ENCODE results near the gene ELAVL3. TPM values are rescaled to one million over a fixed set of nuclear protein-coding genes. Genes with fewer than 3 reads are reported as not detected.

ELAVL3 gene
- polyA plus RNA-seq, 1 donor from 2014 or later = 38.7 TPM

DNA sequence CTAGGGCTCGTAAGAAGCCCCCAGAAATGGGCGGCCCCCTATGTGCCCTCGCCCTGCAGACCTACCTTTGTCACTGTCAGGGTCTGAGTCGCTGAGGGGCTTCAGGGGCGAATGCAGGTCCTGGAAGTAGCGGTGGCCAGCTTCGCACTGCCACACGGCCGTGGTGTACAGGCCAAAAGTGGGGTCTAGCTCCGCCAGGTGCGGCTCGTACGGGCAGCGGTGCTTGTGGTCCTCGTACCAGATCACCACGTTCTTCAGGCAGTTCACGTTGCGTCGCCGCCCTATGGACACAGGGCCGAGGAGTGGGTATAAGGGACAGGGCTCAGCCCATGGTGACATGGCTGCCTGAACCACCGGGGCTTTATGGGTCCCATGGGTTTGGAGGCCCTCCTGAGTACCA is 15.0 kb upstream of the ELAVL3 start:
- Histone ChIP-seq H3K9me2 (ENCODE audit: insufficient read depth, low read length) (no peaks in the 10 kb centered on the region), H3K27ac (ENCODE audit: low read length) (no peak overlapping the region), H3K36me3 (ENCODE audit: insufficient read depth, low read length) (no peaks in the 10 kb centered on the region), H3K79me2 (replicated peaks; ENCODE audit: insufficient read depth, low read length) (no peaks in the 10 kb centered on the region), H3F3A (ENCODE audit: insufficient read depth, low read length, poor library complexity, severe bottlenecking) (no peaks in the 10 kb centered on the region), H3K4me3 (ENCODE audit: low read length) (no peak overlapping the region), H3K9me3 (ENCODE audit: low read length) (no peaks in the 10 kb centered on the region), H4K20me1 (ENCODE audit: insufficient read depth) (no peaks in the 10 kb centered on the region), H2AFZ (ENCODE audit: low read depth, low read length) (no peak overlapping the region), H3K27me3 (ENCODE audit: insufficient read depth, low read depth, low read length) (no peaks in the 10 kb centered on the region), H3K9ac (ENCODE audit: low read length) (no peak overlapping the region), H3K4me2 (ENCODE audit: low read length) (no peak overlapping the region)
- TF ChIP-seq EZH2 (IDR thresholded peaks at IDR 0.05; ENCODE audit: borderline replicate concordance, insufficient read depth, low read length, poor library complexity, severe bottlenecking) (no peak), MXI1 (conservative IDR thresholded peaks at IDR 0.05; ENCODE audit: poor library complexity, severe bottlenecking) (no peak), SMC3 (conservative IDR thresholded peaks at IDR 0.05; ENCODE audit: poor library complexity) (no peak), TAF1 (IDR thresholded peaks at IDR 0.05; ENCODE audit: low read depth) (no peak), POLR2AphosphoS5 (IDR thresholded peaks at IDR 0.05) (no peak), EP300 (conservative IDR thresholded peaks at IDR 0.05; ENCODE audit: poor library complexity, severe bottlenecking) (no peak), RAD21 (conservative IDR thresholded peaks at IDR 0.05) (no peak), REST (IDR thresholded peaks at IDR 0.05; ENCODE audit: borderline replicate concordance) (no peak)
- TF ChIP-seq, protein P1, sequence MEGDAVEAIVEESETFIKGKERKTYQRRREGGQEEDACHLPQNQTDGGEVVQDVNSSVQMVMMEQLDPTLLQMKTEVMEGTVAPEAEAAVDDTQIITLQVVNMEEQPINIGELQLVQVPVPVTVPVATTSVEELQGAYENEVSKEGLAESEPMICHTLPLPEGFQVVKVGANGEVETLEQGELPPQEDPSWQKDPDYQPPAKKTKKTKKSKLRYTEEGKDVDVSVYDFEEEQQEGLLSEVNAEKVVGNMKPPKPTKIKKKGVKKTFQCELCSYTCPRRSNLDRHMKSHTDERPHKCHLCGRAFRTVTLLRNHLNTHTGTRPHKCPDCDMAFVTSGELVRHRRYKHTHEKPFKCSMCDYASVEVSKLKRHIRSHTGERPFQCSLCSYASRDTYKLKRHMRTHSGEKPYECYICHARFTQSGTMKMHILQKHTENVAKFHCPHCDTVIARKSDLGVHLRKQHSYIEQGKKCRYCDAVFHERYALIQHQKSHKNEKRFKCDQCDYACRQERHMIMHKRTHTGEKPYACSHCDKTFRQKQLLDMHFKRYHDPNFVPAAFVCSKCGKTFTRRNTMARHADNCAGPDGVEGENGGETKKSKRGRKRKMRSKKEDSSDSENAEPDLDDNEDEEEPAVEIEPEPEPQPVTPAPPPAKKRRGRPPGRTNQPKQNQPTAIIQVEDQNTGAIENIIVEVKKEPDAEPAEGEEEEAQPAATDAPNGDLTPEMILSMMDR (IDR thresholded peaks at IDR 0.05; ENCODE audit: poor library complexity, severe bottlenecking) = no peak

DNA sequence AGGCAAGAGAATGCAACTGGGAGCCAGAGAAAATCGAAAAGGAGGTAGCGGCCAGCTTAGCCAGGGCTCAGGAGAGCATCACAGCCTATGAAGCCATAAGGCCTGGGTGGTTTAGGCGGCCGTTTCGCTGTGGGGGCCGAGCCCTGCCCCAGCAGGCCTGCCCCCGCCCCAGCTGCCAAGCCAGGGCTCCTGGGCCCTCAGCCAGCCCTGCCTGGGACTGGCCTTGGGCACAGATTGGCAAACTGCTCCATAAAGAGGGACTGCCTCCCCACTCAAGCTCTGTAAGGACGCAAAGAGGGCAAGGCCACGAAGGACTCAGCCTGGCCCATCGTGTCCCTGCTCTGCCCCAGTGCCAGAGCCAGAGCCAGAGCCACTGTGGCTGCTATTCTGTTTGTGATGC is 14.6 kb upstream of the ELAVL3 start:
- H3F3A ChIP-seq (ENCODE audit: insufficient read depth, low read length, poor library complexity, severe bottlenecking) = no peaks in the 10 kb centered on the region
- H3K79me2 ChIP-seq (replicated peaks; ENCODE audit: insufficient read depth, low read length) = no peaks in the 10 kb centered on the region
- no peaks in the 10 kb centered on the region for H4K20me1 ChIP-seq (ENCODE audit: insufficient read depth)
- TF ChIP-seq MXI1 (conservative IDR thresholded peaks at IDR 0.05; ENCODE audit: poor library complexity, severe bottlenecking) (no peak), SMC3 (conservative IDR thresholded peaks at IDR 0.05; ENCODE audit: poor library complexity) (no peak), RAD21 (conservative IDR thresholded peaks at IDR 0.05) (no peak)
- no peaks in the 10 kb centered on the region for H3K36me3 ChIP-seq (ENCODE audit: insufficient read depth, low read length)
- no peak overlapping the region for H3K27ac ChIP-seq (ENCODE audit: low read length)
- H3K27me3 ChIP-seq (ENCODE audit: insufficient read depth, low read depth, low read length) = no peaks in the 10 kb centered on the region
- no peak overlapping the region for H3K4me2 ChIP-seq (ENCODE audit: low read length)
- no peak overlapping the region for H3K4me3 ChIP-seq (ENCODE audit: low read length)
- H3K9me2 ChIP-seq (ENCODE audit: insufficient read depth, low read length) = no peaks in the 10 kb centered on the region
- no peak overlapping the region for H2AFZ ChIP-seq (ENCODE audit: low read depth, low read length)
- no peak overlapping the region for H3K9ac ChIP-seq (ENCODE audit: low read length)
- no peaks in the 10 kb centered on the region for H3K9me3 ChIP-seq (ENCODE audit: low read length)
